Measurements from ENCODE around the gene GOLGA6B.
A peak's percentile ranks its signal among the peaks of the same experiment; 100 is the strongest.
"Not testable (repeated sequence)": the region's sequence is repeated elsewhere in the genome, so short reads cannot be mapped to it uniquely, and the experiment has no call there.

The GOLGA6B gene

DNA sequence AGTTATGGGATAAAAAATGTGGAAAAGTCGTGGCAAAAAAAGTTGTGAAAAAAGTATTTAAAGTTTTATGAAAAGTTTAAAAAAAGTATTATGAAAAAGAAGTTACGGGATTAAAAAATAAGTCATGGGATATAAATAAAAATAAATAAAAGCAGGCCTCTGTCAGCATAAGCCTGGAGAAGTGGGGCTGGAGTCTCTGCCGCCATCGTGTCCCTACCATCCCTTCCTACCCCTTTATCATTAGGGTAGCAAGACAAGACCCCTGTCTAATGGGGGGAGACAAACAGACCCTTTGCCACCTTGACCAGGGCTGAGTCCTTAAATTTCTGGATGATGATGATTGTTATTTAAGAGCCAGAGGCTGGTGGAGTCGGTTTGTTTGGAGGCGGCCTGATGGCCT is 15.3 kb downstream of the GOLGA6B start:
- not testable (repeated sequence) for H3K79me1 ChIP-seq (replicated peaks; ENCODE audit: low read length, poor library complexity, severe bottlenecking); H2BK12ac ChIP-seq (ENCODE audit: low read length in 2 of 2); H3K27ac ChIP-seq (ENCODE audit: low read length, poor library complexity, severe bottlenecking); DNase-seq; H4K8ac ChIP-seq (ENCODE audit: low read length); H3K4me3 ChIP-seq (ENCODE audit: insufficient read depth in 1 of 2, low read depth in 1 of 2, low read length in 2 of 2); H2BK120ac ChIP-seq (ENCODE audit: low read depth, low read length); H3K9ac ChIP-seq (ENCODE audit: low read length); H2AK5ac ChIP-seq (ENCODE audit: low read length, severe bottlenecking); H4K91ac ChIP-seq (ENCODE audit: low read length); H3K14ac ChIP-seq (ENCODE audit: low read length in 2 of 2); H3K4me1 ChIP-seq (ENCODE audit: control insufficient read depth, insufficient read depth, low read depth, low read length); H3K18ac ChIP-seq (ENCODE audit: low read depth in 1 of 2, low read length in 2 of 2); H2BK15ac ChIP-seq (ENCODE audit: low read depth, poor library complexity, severe bottlenecking); H3K4me2 ChIP-seq (ENCODE audit: low read length, poor library complexity, severe bottlenecking); H3K23ac ChIP-seq (ENCODE audit: low read length in 2 of 2); H3K36me3 ChIP-seq (ENCODE audit: control insufficient read depth in 1 of 2, insufficient read depth in 2 of 2, low read depth in 1 of 2, low read length in 2 of 2); H3K4ac ChIP-seq (ENCODE audit: low read depth in 1 of 2, low read length in 2 of 2); H3K9me3 ChIP-seq (ENCODE audit: control insufficient read depth, low read length); H2AFZ ChIP-seq (ENCODE audit: low read depth, low read length); H2BK5ac ChIP-seq (ENCODE audit: low read depth, low read length, poor library complexity, severe bottlenecking)
- peaks cover 4 to 19% of the 10 kb centered on the region in 2 experiments for H3K27me3 ChIP-seq (ENCODE audit: control insufficient read depth in 1 of 2, insufficient read depth in 1 of 2, low read length in 2 of 2)
- 100% methylated on average over 1 of the region's 6 CpGs for WGBS

GRCh38 chr15:72670656-72671352 is 16.3 kb downstream of the GOLGA6B start:
- peak overlapping the region; percentile 46 for H2AFZ ChIP-seq (ENCODE audit: low read depth, low read length)
- H3K27ac ChIP-seq (ENCODE audit: low read length, poor library complexity, severe bottlenecking); H3K4me1 ChIP-seq (ENCODE audit: control insufficient read depth, insufficient read depth, low read depth, low read length); H2BK15ac ChIP-seq (ENCODE audit: low read depth, poor library complexity, severe bottlenecking); H3K9ac ChIP-seq (ENCODE audit: low read length); H2BK120ac ChIP-seq (ENCODE audit: low read depth, low read length); H3K23ac ChIP-seq (ENCODE audit: low read length in 2 of 2); H4K91ac ChIP-seq (ENCODE audit: low read length); H3K9me3 ChIP-seq (ENCODE audit: control insufficient read depth, low read length); H2AK5ac ChIP-seq (ENCODE audit: low read length, severe bottlenecking); H3K79me1 ChIP-seq (replicated peaks; ENCODE audit: low read length, poor library complexity, severe bottlenecking); H3K36me3 ChIP-seq (ENCODE audit: control insufficient read depth in 1 of 2, insufficient read depth in 2 of 2, low read depth in 1 of 2, low read length in 2 of 2); H4K8ac ChIP-seq (ENCODE audit: low read length); H2BK5ac ChIP-seq (ENCODE audit: low read depth, low read length, poor library complexity, severe bottlenecking); H3K18ac ChIP-seq (ENCODE audit: low read depth in 1 of 2, low read length in 2 of 2); H3K4ac ChIP-seq (ENCODE audit: low read depth in 1 of 2, low read length in 2 of 2): not testable (repeated sequence)
- peak overlapping the region in 1 of 2 experiments; percentile 60 for H3K4me3 ChIP-seq (ENCODE audit: insufficient read depth in 1 of 2, low read depth in 1 of 2, low read length in 2 of 2)
- H3K14ac ChIP-seq (ENCODE audit: low read length in 2 of 2) = peak overlapping the region in 1 of 2 experiments; percentile 38
- peak overlapping the region; percentile 71 for H3K4me2 ChIP-seq (ENCODE audit: low read length, poor library complexity, severe bottlenecking)
- peak overlapping the region in 1 of 2 experiments; percentile 61 for H2BK12ac ChIP-seq (ENCODE audit: low read length in 2 of 2)
- DNase-seq = peak; percentile 83
- H3K27me3 ChIP-seq (ENCODE audit: control insufficient read depth in 1 of 2, insufficient read depth in 1 of 2, low read length in 2 of 2) = peaks cover 9 to 26% of the 10 kb centered on the region in 2 experiments
- WGBS = 21% methylated on average over 8 of the region's 8 CpGs

- H2AK5ac ChIP-seq (ENCODE audit: low read length, severe bottlenecking) = no peak overlapping the region
- no peak overlapping the region for H4K8ac ChIP-seq (ENCODE audit: low read length)
- no peak overlapping the region for H3K4me2 ChIP-seq (ENCODE audit: low read length, poor library complexity, severe bottlenecking)
- H3K36me3 ChIP-seq (ENCODE audit: control insufficient read depth in 1 of 2, insufficient read depth in 2 of 2, low read depth in 1 of 2, low read length in 2 of 2) = no peaks in the 10 kb centered on the region
- no peaks in the 10 kb centered on the region for H3K79me1 ChIP-seq (replicated peaks; ENCODE audit: low read length, poor library complexity, severe bottlenecking)
- WGBS = 26% methylated on average over 3 of the region's 3 CpGs
- H4K91ac ChIP-seq (ENCODE audit: low read length) = no peak overlapping the region
- H3K9ac ChIP-seq (ENCODE audit: low read length) = no peak overlapping the region
- no peak overlapping the region for H2BK12ac ChIP-seq (ENCODE audit: low read length in 2 of 2)
- H2BK15ac ChIP-seq (ENCODE audit: low read depth, poor library complexity, severe bottlenecking) = no peak overlapping the region
- no peak for DNase-seq
- no peak overlapping the region for H3K4me3 ChIP-seq (ENCODE audit: insufficient read depth in 1 of 2, low read depth in 1 of 2, low read length in 2 of 2)
- H3K18ac ChIP-seq (ENCODE audit: low read depth in 1 of 2, low read length in 2 of 2) = no peak overlapping the region
- no peak overlapping the region for H2BK120ac ChIP-seq (ENCODE audit: low read depth, low read length)
- no peak overlapping the region for H3K27ac ChIP-seq (ENCODE audit: low read length, poor library complexity, severe bottlenecking)
- H3K14ac ChIP-seq (ENCODE audit: low read length in 2 of 2) = no peak overlapping the region
- H3K9me3 ChIP-seq (ENCODE audit: control insufficient read depth, low read length) = no peaks in the 10 kb centered on the region
- H3K4me1 ChIP-seq (ENCODE audit: control insufficient read depth, insufficient read depth, low read depth, low read length) = peaks cover 3% of the 10 kb centered on the region
- no peak overlapping the region for H2AFZ ChIP-seq (ENCODE audit: low read depth, low read length)
- peaks cover 13 to 30% of the 10 kb centered on the region in 2 experiments for H3K27me3 ChIP-seq (ENCODE audit: control insufficient read depth in 1 of 2, insufficient read depth in 1 of 2, low read length in 2 of 2)
- no peak overlapping the region for H3K4ac ChIP-seq (ENCODE audit: low read depth in 1 of 2, low read length in 2 of 2)
- no peak overlapping the region for H3K23ac ChIP-seq (ENCODE audit: low read length in 2 of 2)
- no peak overlapping the region for H2BK5ac ChIP-seq (ENCODE audit: low read depth, low read length, poor library complexity, severe bottlenecking)
Observed at GRCh38 chr15:72671525-72671924, 17.0 kb downstream of the GOLGA6B start.

GRCh38 chr15:72676838-72677237 is 22.3 kb downstream of the GOLGA6B start:
- H3K27me3 ChIP-seq (ENCODE audit: control insufficient read depth in 1 of 2, insufficient read depth in 1 of 2, low read length in 2 of 2) = peaks cover 27 to 59% of the 10 kb centered on the region in 2 experiments
- H4K91ac ChIP-seq (ENCODE audit: low read length) = no peak overlapping the region

More at GRCh38 chr15:72676838-72677237, 22.3 kb downstream of the GOLGA6B start:
- H2BK5ac ChIP-seq (ENCODE audit: low read depth, low read length, poor library complexity, severe bottlenecking) = no peak overlapping the region
- H2BK15ac ChIP-seq (ENCODE audit: low read depth, poor library complexity, severe bottlenecking) = no peak overlapping the region
- H2BK12ac ChIP-seq (ENCODE audit: low read length in 2 of 2) = no peak overlapping the region
- no peak overlapping the region for H3K9ac ChIP-seq (ENCODE audit: low read length)
- H3K36me3 ChIP-seq (ENCODE audit: control insufficient read depth in 1 of 2, insufficient read depth in 2 of 2, low read depth in 1 of 2, low read length in 2 of 2) = no peaks in the 10 kb centered on the region
- H2BK120ac ChIP-seq (ENCODE audit: low read depth, low read length) = no peak overlapping the region
- no peak for DNase-seq
- no peak overlapping the region for H3K27ac ChIP-seq (ENCODE audit: low read length, poor library complexity, severe bottlenecking)
- H4K8ac ChIP-seq (ENCODE audit: low read length) = no peak overlapping the region
- no peak overlapping the region for H2AK5ac ChIP-seq (ENCODE audit: low read length, severe bottlenecking)
- 94% methylated on average over 4 of the region's 4 CpGs for WGBS
- H3K4ac ChIP-seq (ENCODE audit: low read depth in 1 of 2, low read length in 2 of 2) = no peak overlapping the region
- H3K4me3 ChIP-seq (ENCODE audit: insufficient read depth in 1 of 2, low read depth in 1 of 2, low read length in 2 of 2) = no peak overlapping the region
- no peak overlapping the region for H3K23ac ChIP-seq (ENCODE audit: low read length in 2 of 2)
- H3K9me3 ChIP-seq (ENCODE audit: control insufficient read depth, low read length) = no peaks in the 10 kb centered on the region
- no peak overlapping the region for H3K18ac ChIP-seq (ENCODE audit: low read depth in 1 of 2, low read length in 2 of 2)
- no peak overlapping the region for H2AFZ ChIP-seq (ENCODE audit: low read depth, low read length)
- H3K4me2 ChIP-seq (ENCODE audit: low read length, poor library complexity, severe bottlenecking) = no peak overlapping the region
- H3K79me1 ChIP-seq (replicated peaks; ENCODE audit: low read length, poor library complexity, severe bottlenecking) = no peaks in the 10 kb centered on the region
- H3K4me1 ChIP-seq (ENCODE audit: control insufficient read depth, insufficient read depth, low read depth, low read length) = no peaks in the 10 kb centered on the region
- H3K14ac ChIP-seq (ENCODE audit: low read length in 2 of 2) = no peak overlapping the region
